ENCODE data around the gene TNC.

TNC gene

GRCh38 chr9:115042781-115043509 is 75.0 kb downstream of the TNC start:
- peak; percentile 38 for DNase-seq

DNA sequence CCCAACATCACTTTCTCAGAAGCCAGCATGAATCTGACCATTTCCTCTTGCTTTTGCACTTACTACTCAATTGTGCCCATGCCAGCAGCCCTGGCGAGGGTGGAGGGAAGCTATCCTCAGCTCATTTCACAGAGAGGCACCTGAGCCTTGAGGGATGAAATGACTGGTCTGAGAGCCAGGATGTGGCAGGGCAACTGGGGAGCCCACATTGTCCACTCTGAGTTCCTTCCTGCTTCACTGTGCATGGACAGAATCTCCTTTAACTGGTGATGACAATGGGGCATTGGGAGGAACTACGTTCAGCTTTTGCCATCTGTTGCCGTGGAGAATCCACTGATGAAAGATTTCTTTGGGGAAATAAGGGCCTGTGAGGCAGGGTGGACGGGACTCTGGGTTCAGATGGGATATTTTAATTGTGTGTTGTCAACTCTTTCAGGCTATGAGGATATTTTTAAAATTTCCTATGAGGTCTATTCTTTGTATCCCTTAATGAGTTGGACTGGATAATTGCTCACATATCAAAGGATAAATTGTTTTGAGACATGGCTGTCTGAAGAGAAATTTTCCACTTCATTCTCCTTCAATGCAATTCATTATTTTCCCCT is 78.3 kb downstream of the TNC start:
- DNase-seq, result no peak

DNA sequence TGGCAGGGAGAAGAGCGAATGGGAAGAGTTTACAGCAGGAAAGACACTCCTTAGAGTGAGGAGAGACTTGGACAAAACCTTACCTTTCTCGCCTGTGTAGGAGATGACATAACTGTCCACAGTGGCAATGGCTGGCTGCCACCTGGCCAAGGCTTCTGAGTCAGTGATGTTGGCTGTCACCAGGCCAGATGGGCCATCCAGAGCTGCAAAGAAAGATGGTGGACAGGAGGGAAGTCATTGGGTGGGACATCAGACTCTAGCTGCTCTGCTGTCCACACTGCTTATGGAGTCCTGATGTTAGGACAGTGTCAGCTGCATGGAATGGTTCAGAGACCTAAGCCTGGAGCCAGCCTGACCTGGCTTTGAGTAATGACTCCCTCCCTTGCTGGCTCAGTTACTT is 79.8 kb downstream of the TNC start:
- no peak for DNase-seq

- no peak for DNase-seq
Measured at GRCh38 chr9:115036691-115037090, 81.3 kb downstream of the TNC start.

DNA sequence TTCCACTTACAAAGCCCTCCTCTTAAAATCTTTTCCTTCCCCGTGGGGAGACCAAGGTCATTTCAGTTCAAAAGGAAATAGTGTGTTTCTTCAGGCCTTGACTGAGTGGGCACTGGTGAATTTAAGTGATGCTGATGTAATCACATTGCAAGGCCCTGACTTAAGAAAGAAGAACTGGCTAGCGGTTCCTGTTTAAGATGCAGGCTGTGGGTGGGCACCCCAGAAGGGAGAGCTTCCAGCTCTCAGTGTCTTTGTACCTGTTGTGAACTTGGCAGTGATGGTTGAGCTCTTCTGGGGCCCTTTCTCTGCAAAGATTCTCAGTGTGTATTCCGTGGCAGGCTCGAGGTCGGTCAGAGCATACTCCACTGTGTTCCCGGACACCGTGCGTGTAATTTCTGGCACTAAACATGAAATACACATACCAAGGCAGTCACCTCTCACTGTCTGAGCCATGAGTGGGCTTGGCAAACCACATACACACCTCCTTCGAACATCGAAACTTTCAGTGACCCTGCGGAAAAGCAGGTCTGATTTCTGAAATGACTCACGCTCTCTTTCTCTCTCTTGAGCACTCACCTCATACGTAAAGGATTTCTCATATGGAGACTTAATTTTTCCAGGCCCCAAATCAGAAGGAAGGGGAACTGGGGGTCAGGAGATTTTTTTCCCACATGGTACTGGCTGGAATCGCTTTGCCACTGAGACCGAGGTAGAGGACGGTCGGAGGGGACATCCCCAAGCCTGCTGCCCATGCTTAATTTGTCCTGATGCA is 81.9 kb downstream of the TNC start:
- DNase-seq, result peak; percentile 14

DNA sequence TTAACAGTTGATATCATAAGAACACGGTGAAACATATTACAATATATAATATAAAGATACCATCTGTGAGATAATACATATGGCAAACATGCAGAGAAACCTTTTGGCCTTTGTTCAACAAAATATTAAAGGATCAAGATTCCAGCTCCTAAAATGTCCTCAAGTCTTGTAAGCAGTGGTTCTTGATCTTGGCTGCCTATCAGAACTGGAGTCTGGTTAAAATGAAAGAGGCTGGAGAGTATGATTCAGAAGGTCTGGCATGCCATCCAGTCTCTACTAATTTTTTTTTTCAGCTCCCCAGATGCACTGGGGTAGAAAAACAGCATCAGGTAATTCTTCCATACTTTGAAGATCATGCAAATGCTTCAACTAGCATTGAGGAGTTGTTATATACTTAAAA is 83.2 kb downstream of the TNC start:
- DNase-seq, result no peak

DNA sequence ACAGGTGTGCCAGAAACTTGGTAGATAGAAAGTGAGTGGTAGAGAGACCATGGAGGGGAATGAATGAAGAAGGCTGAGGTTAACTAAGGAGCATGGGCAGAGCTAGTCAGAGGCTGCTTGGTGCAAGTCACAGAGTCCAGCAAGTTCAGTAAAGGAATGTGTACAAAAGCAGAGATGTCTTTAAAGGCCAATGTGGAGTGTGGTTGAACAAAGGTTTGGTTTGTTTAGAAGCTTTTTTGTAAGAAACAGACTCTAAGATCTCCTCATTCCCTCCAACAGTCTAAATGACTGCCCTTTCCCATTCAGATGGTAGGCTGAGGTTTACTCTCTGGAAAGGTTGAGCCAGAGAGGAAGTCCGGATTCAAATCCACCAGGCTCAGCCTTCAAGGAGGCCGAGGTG is 84.2 kb downstream of the TNC start:
- no peak for DNase-seq

DNA sequence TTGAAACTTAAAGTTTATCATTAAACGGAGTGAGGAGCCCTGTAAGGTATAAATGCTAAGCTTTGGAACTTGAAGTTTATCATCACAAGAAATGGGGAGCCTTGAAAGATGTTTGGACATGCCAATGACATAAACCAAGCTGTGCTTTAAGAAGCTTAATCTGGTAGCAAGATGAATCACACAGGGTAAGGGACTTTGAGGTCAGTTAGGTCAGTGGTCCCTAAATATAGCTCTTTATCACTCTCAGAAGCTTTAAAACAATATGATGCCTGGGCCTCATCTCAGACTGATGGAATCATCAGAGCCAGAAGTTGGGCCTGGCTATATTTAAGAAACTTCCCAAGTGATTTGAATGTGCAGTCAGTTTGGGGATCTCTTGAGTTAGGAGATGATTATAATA is 85.7 kb downstream of the TNC start:
- DNase-seq, result no peak

- no peak for DNase-seq
Measured at GRCh38 chr9:115030006-115030405, 88.0 kb downstream of the TNC start.

DNA sequence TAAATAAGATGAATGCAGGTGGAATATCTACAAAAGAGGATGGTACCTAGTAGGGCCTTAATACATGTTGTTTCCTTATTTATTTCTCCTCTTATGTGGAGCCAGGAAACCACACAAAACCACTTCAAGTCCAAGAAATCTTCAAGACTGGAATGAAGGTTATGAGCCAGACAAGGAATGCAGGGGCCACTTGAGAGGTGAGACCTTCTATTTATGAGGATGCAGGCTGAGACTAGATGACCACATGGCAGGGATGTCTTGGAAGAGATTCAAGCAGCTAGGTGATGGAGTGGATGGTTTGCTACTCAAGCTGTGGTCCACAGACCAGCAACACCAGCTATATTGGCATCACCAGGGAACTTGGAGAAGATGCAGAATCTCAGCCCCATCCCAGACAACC is 92.2 kb downstream of the TNC start:
- no peak for DNase-seq

- no peak for DNase-seq
Measured at GRCh38 chr9:115024925-115025535, 92.9 kb downstream of the TNC start.

DNA sequence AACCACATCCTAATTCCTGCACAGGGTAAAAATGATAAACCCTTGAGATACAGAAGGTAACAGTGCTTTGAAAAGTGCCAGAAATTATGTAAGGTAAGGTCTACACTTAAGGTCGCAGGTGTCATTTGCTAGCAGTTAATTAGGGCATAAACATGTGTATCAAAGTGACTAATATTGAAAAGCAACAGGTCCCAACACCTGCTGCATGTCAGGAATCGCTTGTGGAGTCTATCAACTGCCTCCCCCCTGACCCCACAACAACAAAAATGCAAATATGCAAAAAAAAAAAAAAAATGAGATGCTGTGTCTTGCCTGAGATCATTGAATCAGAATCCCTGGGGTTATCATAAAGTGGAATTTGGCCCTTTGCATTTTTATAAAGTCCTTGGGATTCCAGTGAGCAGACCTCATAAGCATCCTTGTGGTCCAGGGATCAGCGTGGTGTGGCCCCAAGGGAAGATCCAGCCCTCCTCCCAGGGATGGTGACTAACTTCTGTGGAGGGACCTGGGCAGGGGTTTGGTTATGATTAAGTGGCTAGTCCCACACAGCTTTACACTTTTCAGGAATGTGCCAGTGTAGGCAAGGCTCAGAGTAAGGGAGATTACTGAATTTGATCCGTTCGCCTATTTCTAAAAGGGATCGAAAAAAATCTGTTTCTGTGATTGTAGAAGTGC is 95.1 kb downstream of the TNC start:
- no peak for DNase-seq

GRCh38 chr9:115018547-115019435 is 99.2 kb downstream of the TNC start:
- no peak for DNase-seq

DNA sequence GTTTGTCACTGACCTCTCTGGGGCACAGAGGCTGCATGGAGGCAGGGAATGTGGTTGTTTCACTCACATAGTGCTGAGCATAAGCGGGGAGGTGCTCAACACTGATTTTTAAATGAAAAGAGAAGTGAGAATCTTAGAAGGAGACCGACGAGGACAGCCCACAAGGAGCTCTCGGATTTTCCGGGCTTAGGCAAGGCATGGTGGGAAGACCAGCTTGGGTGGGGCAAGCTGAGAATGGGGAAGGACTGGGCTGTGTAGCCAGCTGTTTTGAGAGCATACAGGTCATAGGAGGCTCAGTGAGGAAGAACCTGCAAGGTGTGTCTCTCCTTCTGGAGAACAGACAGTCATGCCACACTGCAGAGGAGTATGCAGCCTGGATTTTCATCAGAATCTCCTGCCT is 101.6 kb downstream of the TNC start:
- DNase-seq, result no peak

GRCh38 chr9:115015018-115015635 is 102.8 kb downstream of the TNC start:
- DNase-seq, result no peak

GRCh38 chr9:115014438-115014837 is 103.5 kb downstream of the TNC start:
- DNase-seq, result no peak

GRCh38 chr9:115013998-115014397 is 104.0 kb downstream of the TNC start:
- peak; percentile 10 for DNase-seq

DNA sequence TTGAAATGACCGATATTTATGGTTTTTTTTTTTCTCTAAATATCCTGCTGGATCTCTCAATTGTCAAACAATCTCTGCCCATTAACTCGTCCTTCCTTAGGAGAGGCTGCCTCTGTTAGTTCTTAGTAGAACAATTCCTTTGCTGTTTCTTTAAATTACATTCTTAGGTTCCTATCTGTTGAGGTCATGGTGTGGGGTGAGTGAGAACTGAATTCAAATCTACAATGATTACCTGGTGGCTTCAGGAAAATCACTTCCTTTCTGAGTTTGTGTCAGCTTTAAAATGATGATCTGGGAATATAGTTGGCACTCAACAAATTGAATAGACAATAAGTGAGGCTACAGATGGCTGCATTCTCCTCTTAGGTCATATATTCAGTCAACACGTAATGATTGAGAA is 105.5 kb downstream of the TNC start:
- no peak for DNase-seq

GRCh38 chr9:115010874-115011273 is 107.1 kb downstream of the TNC start:
- DNase-seq, result no peak

GRCh38 chr9:115008536-115009270 is 109.3 kb downstream of the TNC start:
- DNase-seq, result no peak

DNA sequence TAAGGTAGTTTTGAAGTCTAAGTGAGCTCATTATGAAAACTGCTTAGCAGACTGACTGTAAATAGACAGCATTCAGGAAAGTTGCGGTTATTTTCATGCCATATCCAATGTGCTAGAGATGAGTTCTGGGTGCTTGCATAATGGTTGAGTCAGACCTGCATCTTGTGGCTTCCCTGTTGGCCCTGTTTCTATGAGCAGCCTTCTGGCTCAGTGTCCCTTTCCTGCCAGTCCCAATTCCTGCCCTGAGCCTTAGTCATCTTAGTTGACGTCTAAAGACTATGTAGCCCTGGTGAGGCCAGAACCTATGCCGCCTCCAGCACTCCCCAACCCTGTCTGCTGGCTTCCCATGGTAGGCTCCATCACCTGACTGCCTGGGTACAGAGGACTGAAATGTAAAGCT is 111.3 kb downstream of the TNC start:
- DNase-seq, result peak; percentile 28

All from SIG-M5 (cell line).